NT2/D1 (cell line): Measurements from ENCODE around the gene PCSK2.

ENCODE experiments used
- DNase-seq: peaks from one replicate; pipeline ENCODE4 v3.0.0-alpha.2; 2011; ENCODE audit warnings: low read depth, low spot score
- H3K27me3 ChIP-seq: 2 replicates; pipeline ENCODE4 v1.6.0; 2011; ENCODE audit warnings: mild to moderate bottlenecking; ENCODE audit not compliant: insufficient read length, insufficient read depth
- H3K36me3 ChIP-seq: 2 replicates; pipeline ENCODE4 v1.6.1; 2011; ENCODE audit warnings: mild to moderate bottlenecking, low read length, mixed read lengths; ENCODE audit not compliant: insufficient read depth, insufficient read length
- H3K4me1 ChIP-seq: 2 replicates; pipeline ENCODE4 v1.5.1; 2011; ENCODE audit not compliant: insufficient read depth, insufficient read length
- H3K4me3 ChIP-seq: 2 replicates; pipeline ENCODE4 v1.5.1; 2011; ENCODE audit warnings: low read depth; ENCODE audit not compliant: insufficient read length
- H3K9ac ChIP-seq: 2 replicates; pipeline ENCODE4 v1.6.0; 2011; ENCODE audit warnings: low read depth; ENCODE audit not compliant: insufficient read length
- H3K9me3 ChIP-seq: 2 replicates; pipeline ENCODE4 v1.5.1; 2011; ENCODE audit warnings: mild to moderate bottlenecking, low read length; ENCODE audit not compliant: insufficient read depth
- SUZ12 ChIP-seq: IDR thresholded peaks from 2 replicates; pipeline ENCODE4 v1.6.1; 2011; ENCODE audit not compliant: insufficient read length, insufficient read depth; ENCODE audit errors: extremely low read depth
- YY1 ChIP-seq: IDR thresholded peaks from 2 replicates; pipeline ENCODE4 v1.6.1; 2011; ENCODE audit not compliant: insufficient read length, insufficient read depth
- ZNF274 ChIP-seq: IDR thresholded peaks from 2 replicates; pipeline ENCODE4 v1.6.1; 2011; ENCODE audit warnings: mild to moderate bottlenecking, low read depth, low read length

Gene PCSK2

DNA sequence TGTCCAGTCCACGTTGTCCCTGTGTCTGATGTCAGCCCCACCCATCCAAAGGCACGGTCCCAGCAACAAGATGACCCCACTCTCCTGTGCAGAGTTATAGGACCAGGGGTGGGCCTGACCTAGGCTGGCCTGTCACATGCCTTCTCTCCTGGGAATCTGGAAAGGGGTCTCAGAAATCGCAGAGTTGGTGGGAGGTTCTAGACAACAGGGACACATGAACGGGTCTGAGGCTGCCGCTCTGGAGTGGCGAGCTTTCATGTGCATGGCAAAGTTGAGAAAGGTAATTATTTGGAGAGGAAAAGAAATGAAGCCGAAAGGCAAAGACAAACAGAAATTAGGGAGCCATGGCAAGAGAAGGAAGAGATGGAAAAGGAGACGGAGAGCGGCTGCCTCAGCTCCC, 274.9 kb downstream of the PCSK2 start:
- no peaks in the 10 kb centered on the region for H3K36me3 ChIP-seq
- TF ChIP-seq YY1 (no peak), ZNF274 (no peak), SUZ12 (no peak)
- H3K9me3 ChIP-seq: no peaks in the 10 kb centered on the region
- no peak overlapping the region for H3K4me3 ChIP-seq
- H3K27me3 ChIP-seq: no peaks in the 10 kb centered on the region
- no peaks in the 10 kb centered on the region for H3K4me1 ChIP-seq
- DNase-seq: no peak
- no peak overlapping the region for H3K9ac ChIP-seq

GRCh38 chr20:17502105-17502504, 275.3 kb downstream of the PCSK2 start:
- DNase-seq: no peak
- TF ChIP-seq SUZ12: no peak
- H3K9ac ChIP-seq: no peak overlapping the region
- H3K27me3 ChIP-seq: no peaks in the 10 kb centered on the region
- no peak overlapping the region for H3K4me3 ChIP-seq
- no peaks in the 10 kb centered on the region for H3K4me1 ChIP-seq
- H3K9me3 ChIP-seq: no peaks in the 10 kb centered on the region
- H3K36me3 ChIP-seq: no peaks in the 10 kb centered on the region

DNA sequence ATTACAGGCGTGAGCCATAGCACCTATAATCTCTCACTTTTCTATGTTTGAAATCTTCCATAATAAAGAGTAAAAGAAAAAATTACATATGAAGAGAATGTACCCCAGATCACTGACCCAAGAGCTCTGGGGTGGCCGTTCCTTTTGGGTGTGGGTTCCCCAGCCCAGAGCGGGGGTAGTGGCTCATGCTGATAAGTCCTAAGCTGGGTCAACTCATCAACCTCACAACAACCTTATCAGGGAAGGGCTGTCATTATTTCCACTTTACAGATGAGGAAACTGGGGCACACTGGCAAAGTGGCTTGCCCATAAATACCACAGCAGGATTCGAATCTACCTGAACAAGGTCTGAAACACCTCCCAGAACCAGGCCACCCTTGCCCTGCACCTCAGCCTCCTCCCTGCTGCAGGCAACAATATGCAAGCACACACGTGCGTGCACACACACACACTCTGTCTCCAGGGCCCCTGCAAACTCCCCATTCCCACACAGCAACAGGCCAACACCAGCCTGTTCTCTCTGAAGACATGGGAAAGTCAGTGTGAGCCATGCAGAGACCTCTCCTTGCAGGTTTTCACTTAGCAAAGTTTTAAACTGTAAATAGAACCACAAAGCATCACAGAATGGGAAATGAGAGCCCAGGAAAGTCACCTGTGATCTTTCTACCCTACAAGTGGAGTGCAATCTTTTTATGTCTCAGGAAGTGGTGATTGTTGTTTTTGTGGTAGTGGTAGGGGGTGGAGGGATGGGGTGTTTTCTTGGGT, 276.6 kb downstream of the PCSK2 start:
- DNase-seq: no peak
- H3K27me3 ChIP-seq: no peaks in the 10 kb centered on the region
- H3K4me3 ChIP-seq: no peak overlapping the region

DNA sequence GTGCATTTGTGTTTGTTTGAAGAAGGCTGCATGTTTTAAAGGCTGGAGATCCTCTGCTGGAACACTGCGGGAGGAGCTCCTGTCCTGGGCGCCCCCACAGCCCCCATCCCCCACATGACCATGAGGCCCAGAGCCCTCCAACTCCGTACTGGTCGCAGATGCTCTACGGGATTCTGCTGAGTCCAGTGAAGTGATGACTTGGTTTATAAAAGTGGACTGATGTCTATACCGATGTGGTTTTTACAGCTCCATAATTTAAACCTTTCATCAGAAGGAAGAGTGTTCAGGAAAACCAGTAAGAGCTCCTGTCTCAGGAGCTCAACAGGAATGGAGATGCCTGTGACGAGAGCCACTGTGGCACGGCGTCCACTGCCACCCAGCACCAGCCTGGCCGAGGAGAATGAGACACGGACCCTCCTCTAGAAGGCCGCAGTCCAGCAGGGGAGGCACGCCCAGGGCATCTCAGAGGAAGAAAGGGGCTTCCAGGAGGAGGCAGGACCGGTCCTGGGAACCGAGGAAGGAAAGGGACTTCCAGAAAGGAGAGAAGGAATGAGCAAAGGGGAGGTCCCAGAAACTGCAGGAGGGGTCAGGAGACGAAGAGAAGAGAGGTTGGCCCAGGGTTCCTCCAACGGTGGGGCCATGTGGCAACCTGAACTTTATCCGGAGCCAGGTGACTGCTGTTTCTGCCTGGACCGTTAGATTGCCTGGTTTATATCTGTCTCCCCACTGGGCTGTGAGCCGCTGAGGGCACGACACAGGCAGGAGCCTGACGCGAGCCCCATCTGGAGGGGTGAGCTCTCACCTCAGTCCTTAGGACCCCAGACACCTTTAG, 277.4 kb downstream of the PCSK2 start:
- DNase-seq: no peak
- H3K36me3 ChIP-seq: no peaks in the 10 kb centered on the region
- peak overlapping the region; percentile 32 for H3K9ac ChIP-seq
- H3K9me3 ChIP-seq: no peaks in the 10 kb centered on the region
- H3K27me3 ChIP-seq: no peaks in the 10 kb centered on the region
- H3K4me3 ChIP-seq: no peak overlapping the region
- no peaks in the 10 kb centered on the region for H3K4me1 ChIP-seq
- no peak for TF ChIP-seq ZNF274
- TF ChIP-seq SUZ12: no peak
- no peak for TF ChIP-seq YY1

More for the DNA sequence above, 276.6 kb downstream of the PCSK2 start:
- Histone ChIP-seq H3K4me1 (no peaks in the 10 kb centered on the region), H3K9me3 (no peaks in the 10 kb centered on the region), H3K9ac (no peak overlapping the region), H3K36me3 (no peaks in the 10 kb centered on the region)
- TF ChIP-seq ZNF274 (no peak), SUZ12 (no peak), YY1 (no peak)

GRCh38 chr20:17504898-17505635, 278.2 kb downstream of the PCSK2 start:
- Histone ChIP-seq H3K9ac (no peak overlapping the region), H3K36me3 (no peaks in the 10 kb centered on the region), H3K9me3 (no peaks in the 10 kb centered on the region), H3K27me3 (no peaks in the 10 kb centered on the region), H3K4me3 (no peak overlapping the region), H3K4me1 (no peaks in the 10 kb centered on the region)
- no peak for TF ChIP-seq ZNF274
- TF ChIP-seq SUZ12: no peak
- TF ChIP-seq YY1: no peak
- no peak for DNase-seq

DNA sequence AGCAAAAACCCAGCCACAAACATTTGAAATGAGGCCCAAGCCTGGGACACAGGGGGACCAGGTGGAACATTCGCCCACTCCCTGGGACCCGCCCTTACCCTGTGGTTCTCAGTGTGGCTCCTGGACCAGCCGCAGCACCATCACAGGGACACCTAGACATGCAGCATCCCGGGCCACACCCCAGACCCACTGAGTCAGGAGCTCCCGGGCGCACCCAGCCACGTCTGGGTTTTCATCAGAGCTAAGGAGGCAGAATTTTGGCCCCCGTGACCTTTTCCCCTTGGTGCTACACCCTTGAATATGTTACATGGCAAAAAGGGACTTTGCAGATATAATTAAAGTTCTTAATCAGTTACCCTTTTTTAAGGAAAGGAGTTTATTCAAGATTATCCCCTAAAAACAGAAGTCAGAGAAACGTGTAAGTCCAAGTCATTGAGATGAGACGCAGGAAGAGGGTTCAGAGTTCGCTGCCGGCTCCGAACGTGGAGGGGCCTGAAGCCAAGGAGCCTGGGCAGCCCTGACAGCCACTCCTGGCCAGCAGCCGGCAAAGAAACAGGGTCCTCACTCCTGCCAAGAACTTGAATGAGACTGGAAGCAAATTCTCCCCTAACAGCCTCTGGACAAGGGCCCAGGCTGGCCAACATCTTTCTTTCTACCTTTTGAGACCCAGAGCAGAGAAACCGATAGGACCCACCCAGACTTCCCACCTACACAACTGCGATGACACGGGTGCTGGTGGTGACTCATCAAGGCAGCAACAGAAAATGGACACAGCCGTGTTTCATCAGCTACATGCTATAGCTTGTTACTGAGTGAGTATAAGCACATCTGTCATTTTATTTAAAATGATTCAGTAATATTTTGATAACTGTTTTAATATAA, 279.0 kb downstream of the PCSK2 start:
- TF ChIP-seq ZNF274 (no peak), YY1 (no peak), SUZ12 (no peak)
- Histone ChIP-seq H3K36me3 (no peaks in the 10 kb centered on the region), H3K27me3 (no peaks in the 10 kb centered on the region), H3K9me3 (no peaks in the 10 kb centered on the region), H3K9ac (no peak overlapping the region), H3K4me3 (no peak overlapping the region), H3K4me1 (no peaks in the 10 kb centered on the region)
- DNase-seq: no peak

- Histone ChIP-seq H3K4me3 (no peak overlapping the region), H3K4me1 (no peaks in the 10 kb centered on the region), H3K9me3 (no peaks in the 10 kb centered on the region), H3K27me3 (no peaks in the 10 kb centered on the region), H3K36me3 (no peaks in the 10 kb centered on the region), H3K9ac (no peak overlapping the region)
- no peak for TF ChIP-seq YY1
- no peak for TF ChIP-seq SUZ12
- TF ChIP-seq ZNF274: no peak
- no peak for DNase-seq
These were observed 280.2 kb downstream of the PCSK2 start for GRCh38 chr20:17507032-17507431.
